Activated CD4-positive, alpha-beta memory T cell treated with anti-CD3 and anti-CD28 coated beads for 36 hours (primary cell): ENCODE results near the gene GABRG3. TPM values are rescaled to one million over a fixed set of nuclear protein-coding genes. Genes with fewer than 3 reads are reported as not detected.

Experiments used
- CTCF ChIA-PET: fragments of 350-600 bp; sonication (Branson Sonifier 250); formaldehyde crosslinking; loops from one replicate; lab custom pipeline; 2021; ENCODE audit warnings: antibody characterized with exemption, inconsistent platforms; lab: Charles Lee
- POLR2A ChIA-PET: fragments of 350-600 bp; sonication (Branson Sonifier 250); formaldehyde crosslinking; loops from one replicate; lab custom pipeline; 2021; ENCODE audit warnings: antibody characterized with exemption; lab: Charles Lee
- DNase-seq: peaks from one replicate; pipeline ENCODE4 v3.0.0-alpha.2; 2020
- H3K27ac Mint-ChIP-seq: one replicate; pipeline ENCODE4 v1.8.0; 2021; ENCODE audit warnings: mixed read lengths
- H3K27me3 Mint-ChIP-seq: one replicate; pipeline ENCODE4 v1.8.0; 2021; ENCODE audit warnings: mixed read lengths
- H3K36me3 Mint-ChIP-seq: one replicate; pipeline ENCODE4 v1.8.0; 2021; ENCODE audit warnings: mixed read lengths
- H3K4me1 Mint-ChIP-seq: one replicate; pipeline ENCODE4 v1.8.0; 2021; ENCODE audit warnings: low read depth, mixed read lengths
- H3K4me3 Mint-ChIP-seq: one replicate; pipeline ENCODE4 v1.8.0; 2021; ENCODE audit warnings: mild to moderate bottlenecking, mixed read lengths
- H3K9me3 Mint-ChIP-seq: one replicate; pipeline ENCODE4 v1.8.0; 2021; ENCODE audit warnings: mixed read lengths
- intact Hi-C: fragments of 100-400 bp; cut with micrococcal nuclease; formaldehyde crosslinking; loops from one replicate; pipeline ENCODE4 v1.15.1; 2023
- total RNA-seq, 2 experiments: library from RNA; stranded (reverse); gene quantifications; one replicate each; pipeline ENCODE4 v1.2.3, GENCODE V29; 2021

Gene GABRG3
- total RNA-seq, 2 experiments from 2014 or later = not detected

- H3K27ac Mint-ChIP-seq = no peak overlapping the region
- H3K9me3 Mint-ChIP-seq = peaks cover 22% of the 10 kb centered on the region
- H3K36me3 Mint-ChIP-seq = no peaks in the 10 kb centered on the region
- H3K27me3 Mint-ChIP-seq = no peaks in the 10 kb centered on the region
- CTCF ChIA-PET = no interaction called here
- H3K4me3 Mint-ChIP-seq = no peak overlapping the region
- intact Hi-C loops = no loop called here
- no peak for DNase-seq
- POLR2A ChIA-PET = no interaction called here
- H3K4me1 Mint-ChIP-seq = no peaks in the 10 kb centered on the region
These were observed 570.6 kb downstream of the GABRG3 start for GRCh38 chr15:27541581-27541980.

DNA sequence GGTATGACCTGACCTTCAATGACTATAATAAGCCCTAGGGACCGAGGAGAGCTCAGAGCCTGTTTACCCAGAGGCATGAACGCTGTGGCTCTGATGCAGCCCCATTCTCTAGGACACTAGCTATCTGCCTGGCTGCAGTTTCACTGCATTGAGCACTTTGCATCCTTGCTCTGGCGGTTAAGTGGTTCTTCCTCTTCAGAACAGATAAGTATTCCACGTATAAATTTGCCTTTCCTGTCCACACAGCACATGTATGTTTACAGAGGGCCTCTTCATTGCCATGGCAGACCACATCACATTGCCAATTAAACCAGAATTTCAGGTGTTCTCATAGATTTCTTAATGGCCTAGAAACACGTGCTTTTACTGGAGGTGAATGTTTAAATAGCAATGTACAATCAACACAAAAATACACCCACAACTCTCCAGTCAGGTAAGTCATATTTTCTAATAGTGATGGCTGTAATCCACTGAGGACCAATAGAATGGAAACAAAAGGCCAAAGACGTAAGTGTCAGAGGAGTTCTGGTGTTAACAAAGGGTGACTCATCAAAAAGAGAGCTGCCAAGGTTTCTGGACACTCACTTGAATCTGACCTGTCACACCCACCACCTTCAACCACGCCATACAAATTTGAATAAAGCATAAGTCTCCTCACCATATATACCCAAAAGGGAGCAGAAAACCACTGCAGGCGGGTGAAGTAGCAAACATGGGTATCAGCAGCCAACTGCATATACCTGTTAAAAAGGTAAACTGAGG lies 574.7 kb downstream of the GABRG3 start:
- no peak for DNase-seq
- intact Hi-C loops = no loop called here
- POLR2A ChIA-PET = no interaction called here

GRCh38 chr15:27549746-27550145 lies 578.8 kb downstream of the GABRG3 start:
- ChIA-PET CTCF (no interaction called here), POLR2A (no interaction called here)
- Mint-ChIP-seq H3K36me3 (no peaks in the 10 kb centered on the region), H3K9me3 (peaks cover 13% of the 10 kb centered on the region), H3K27ac (no peak overlapping the region), H3K4me1 (no peaks in the 10 kb centered on the region), H3K27me3 (no peaks in the 10 kb centered on the region), H3K4me3 (no peak overlapping the region)
- DNase-seq = no peak
- intact Hi-C loops = no loop called here

More for the DNA sequence above, 574.7 kb downstream of the GABRG3 start:
- Mint-ChIP-seq H3K36me3 (no peaks in the 10 kb centered on the region), H3K27me3 (no peaks in the 10 kb centered on the region), H3K4me1 (no peaks in the 10 kb centered on the region), H3K9me3 (peaks cover 21% of the 10 kb centered on the region), H3K27ac (no peak overlapping the region), H3K4me3 (no peak overlapping the region)
- CTCF ChIA-PET = no interaction called here

GRCh38 chr15:27550635-27551034 lies 579.7 kb downstream of the GABRG3 start:
- no peaks in the 10 kb centered on the region for H3K36me3 Mint-ChIP-seq
- peaks cover 13% of the 10 kb centered on the region for H3K9me3 Mint-ChIP-seq
- H3K27me3 Mint-ChIP-seq = no peaks in the 10 kb centered on the region
- no peaks in the 10 kb centered on the region for H3K4me1 Mint-ChIP-seq
- ChIA-PET CTCF (no interaction called here), POLR2A (no interaction called here)
- no peak overlapping the region for H3K27ac Mint-ChIP-seq
- H3K4me3 Mint-ChIP-seq = no peak overlapping the region
- no peak for DNase-seq
- intact Hi-C loops = no loop called here

- intact Hi-C loops = no loop called here
- H3K4me3 Mint-ChIP-seq = no peak overlapping the region
- DNase-seq = no peak
- no peaks in the 10 kb centered on the region for H3K36me3 Mint-ChIP-seq
- no peak overlapping the region for H3K27ac Mint-ChIP-seq
- H3K27me3 Mint-ChIP-seq = no peaks in the 10 kb centered on the region
- H3K9me3 Mint-ChIP-seq = peaks cover 9% of the 10 kb centered on the region
- CTCF ChIA-PET = no interaction called here
- no peaks in the 10 kb centered on the region for H3K4me1 Mint-ChIP-seq
- POLR2A ChIA-PET = no interaction called here
These were observed 590.8 kb downstream of the GABRG3 start for GRCh38 chr15:27561816-27562215.

GRCh38 chr15:27563765-27564370 lies 592.9 kb downstream of the GABRG3 start:
- Mint-ChIP-seq H3K27me3 (no peaks in the 10 kb centered on the region), H3K27ac (no peak overlapping the region), H3K4me1 (no peaks in the 10 kb centered on the region), H3K4me3 (no peak overlapping the region), H3K9me3 (peaks cover 12% of the 10 kb centered on the region), H3K36me3 (no peaks in the 10 kb centered on the region)
- intact Hi-C loops = no loop called here
- ChIA-PET CTCF (no interaction called here), POLR2A (no interaction called here)
- DNase-seq = no peak

DNA sequence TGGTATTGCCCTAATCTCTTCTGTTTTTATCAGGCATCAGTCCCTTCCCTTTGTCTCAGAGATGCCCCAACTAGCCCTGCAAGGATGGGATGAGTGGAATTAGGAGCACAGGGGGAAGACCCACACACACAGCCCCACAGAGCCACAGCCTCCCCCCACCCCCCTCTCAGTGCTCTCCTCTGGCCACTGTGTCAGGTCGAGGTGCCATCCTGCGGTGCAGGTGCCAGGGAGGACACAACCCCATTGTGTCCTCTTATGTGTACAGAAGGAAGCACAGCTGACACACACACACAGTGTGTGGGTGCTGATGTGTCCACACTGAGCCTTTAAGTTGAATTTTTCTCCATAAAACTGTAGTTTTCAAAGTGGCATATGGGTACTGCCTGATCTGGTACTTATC lies 593.7 kb downstream of the GABRG3 start:
- intact Hi-C loops = no loop called here
- Mint-ChIP-seq H3K4me1 (no peaks in the 10 kb centered on the region), H3K4me3 (no peak overlapping the region), H3K27ac (no peak overlapping the region), H3K9me3 (peaks cover 12% of the 10 kb centered on the region), H3K27me3 (no peaks in the 10 kb centered on the region), H3K36me3 (no peaks in the 10 kb centered on the region)
- DNase-seq = no peak
- ChIA-PET CTCF (no interaction called here), POLR2A (no interaction called here)

- H3K4me3 Mint-ChIP-seq = no peak overlapping the region
- DNase-seq = no peak
- no peaks in the 10 kb centered on the region for H3K27me3 Mint-ChIP-seq
- H3K27ac Mint-ChIP-seq = no peak overlapping the region
- no peaks in the 10 kb centered on the region for H3K36me3 Mint-ChIP-seq
- ChIA-PET CTCF (no interaction called here), POLR2A (no interaction called here)
- no peaks in the 10 kb centered on the region for H3K4me1 Mint-ChIP-seq
- peaks cover 7% of the 10 kb centered on the region for H3K9me3 Mint-ChIP-seq
- intact Hi-C loops = no loop called here
These were observed 599.8 kb downstream of the GABRG3 start for GRCh38 chr15:27570746-27571145.

DNA sequence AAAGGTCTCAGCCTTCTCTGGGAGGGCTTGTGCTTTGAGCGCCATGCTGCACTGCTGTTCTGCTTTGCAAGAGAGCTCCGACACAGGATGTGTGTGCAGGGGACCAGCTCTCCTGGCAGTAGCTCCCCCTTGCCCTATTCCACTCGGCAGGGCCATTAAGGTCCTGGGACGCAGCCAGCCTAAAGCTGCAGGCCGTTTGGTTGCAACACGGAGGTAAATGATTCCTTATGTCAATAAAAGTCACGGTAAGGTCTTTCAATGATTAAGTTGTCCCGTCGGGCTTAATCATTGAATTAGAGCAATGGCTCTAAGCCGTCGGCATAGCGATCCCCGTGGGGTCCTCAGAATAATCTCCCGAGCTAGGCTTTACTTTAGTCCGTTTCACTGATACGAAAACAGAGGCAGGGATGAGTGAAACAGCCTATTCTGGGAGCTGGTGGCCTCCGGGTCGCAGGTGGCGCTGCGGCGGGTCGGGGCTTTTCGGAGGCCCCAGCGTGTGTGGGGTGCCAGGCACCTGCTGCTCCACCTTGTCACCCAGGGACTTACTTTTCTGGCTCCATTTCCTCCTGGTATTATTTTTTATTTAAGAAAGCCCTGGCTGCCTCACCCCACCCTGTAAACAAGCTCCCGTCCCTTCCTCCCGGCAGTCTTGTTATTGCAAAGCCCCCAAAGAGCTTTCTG lies 603.0 kb downstream of the GABRG3 start:
- CTCF ChIA-PET = no interaction called here
- H3K27ac Mint-ChIP-seq = no peak overlapping the region
- no peaks in the 10 kb centered on the region for H3K4me1 Mint-ChIP-seq
- H3K36me3 Mint-ChIP-seq = no peaks in the 10 kb centered on the region
- no peak overlapping the region for H3K4me3 Mint-ChIP-seq
- POLR2A ChIA-PET = no interaction called here
- peaks cover 4% of the 10 kb centered on the region for H3K9me3 Mint-ChIP-seq
- no peaks in the 10 kb centered on the region for H3K27me3 Mint-ChIP-seq
- intact Hi-C loops = no loop called here
- no peak for DNase-seq

DNA sequence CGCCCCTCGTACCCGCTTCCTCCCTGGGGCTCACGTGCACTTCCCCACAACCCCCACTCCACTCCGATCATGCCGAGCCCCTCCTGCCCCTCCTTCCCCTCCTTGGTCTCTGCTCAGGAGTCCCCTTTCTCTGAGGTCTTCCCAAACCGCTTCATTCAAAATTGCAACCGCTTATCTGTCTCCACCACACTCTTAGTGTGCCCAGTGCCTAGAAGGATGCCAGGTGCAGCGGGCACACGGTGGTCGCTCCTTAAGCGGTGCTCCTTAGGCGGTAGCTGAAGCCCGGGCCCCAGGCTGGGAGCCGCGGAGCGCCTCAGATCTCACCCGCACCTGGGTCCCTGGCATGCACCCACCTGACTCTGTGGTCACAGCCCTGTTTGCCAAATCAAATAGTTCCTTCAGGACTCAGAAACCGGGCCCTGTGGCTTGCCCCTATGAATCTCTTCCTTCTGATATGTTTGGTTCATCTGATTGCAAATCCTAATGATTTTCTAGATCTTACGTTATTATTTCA lies 603.6 kb downstream of the GABRG3 start:
- no peak overlapping the region for H3K4me3 Mint-ChIP-seq
- H3K27ac Mint-ChIP-seq = no peak overlapping the region
- POLR2A ChIA-PET = no interaction called here
- DNase-seq = no peak
- intact Hi-C loops = no loop called here
- no peaks in the 10 kb centered on the region for H3K36me3 Mint-ChIP-seq
- no peaks in the 10 kb centered on the region for H3K4me1 Mint-ChIP-seq
- CTCF ChIA-PET = no interaction called here
- H3K9me3 Mint-ChIP-seq = peaks cover 4% of the 10 kb centered on the region
- H3K27me3 Mint-ChIP-seq = no peaks in the 10 kb centered on the region

- H3K27me3 Mint-ChIP-seq = no peaks in the 10 kb centered on the region
- no peak overlapping the region for H3K27ac Mint-ChIP-seq
- H3K4me1 Mint-ChIP-seq = no peaks in the 10 kb centered on the region
- peaks cover 4% of the 10 kb centered on the region for H3K9me3 Mint-ChIP-seq
- ChIA-PET POLR2A (no interaction called here), CTCF (no interaction called here)
- intact Hi-C loops = no loop called here
- H3K36me3 Mint-ChIP-seq = no peaks in the 10 kb centered on the region
- no peak for DNase-seq
- no peak overlapping the region for H3K4me3 Mint-ChIP-seq
These were observed 604.5 kb downstream of the GABRG3 start for GRCh38 chr15:27575521-27575920.

- no peak for DNase-seq
- POLR2A ChIA-PET = no interaction called here
- no peaks in the 10 kb centered on the region for H3K4me1 Mint-ChIP-seq
- H3K4me3 Mint-ChIP-seq = no peak overlapping the region
- no peaks in the 10 kb centered on the region for H3K36me3 Mint-ChIP-seq
- no peak overlapping the region for H3K27ac Mint-ChIP-seq
- H3K9me3 Mint-ChIP-seq = peaks cover 4% of the 10 kb centered on the region
- CTCF ChIA-PET = no interaction called here
- H3K27me3 Mint-ChIP-seq = no peaks in the 10 kb centered on the region
- intact Hi-C loops = no loop called here
These were observed 605.6 kb downstream of the GABRG3 start for GRCh38 chr15:27576576-27576975.
